Subcutaneous adipose tissue (tissue), 4 donors: ENCODE results near the gene ALDH1L1. TPM values are rescaled to one million over a fixed set of nuclear protein-coding genes. Genes with fewer than 3 reads are reported as not detected.

Experiments used
- CTCF ChIP-seq: fragments of 450-650 bp; IDR thresholded peaks from one replicate; pipeline ENCODE4 v1.5.1; 2016; ENCODE audit warnings: low read depth, mild to moderate bottlenecking, control low read depth, antibody characterized with exemption, moderate library complexity
- total RNA-seq, 4 donors: library from RNA; depleted of rRNA; stranded (reverse); fragments of >200 nt; gene quantifications; one replicate each; pipeline ENCODE4 v1.1.0, GENCODE V29; 2016

Gene ALDH1L1
- total RNA-seq, 4 donors from 2014 or later = 63.4 to 281 (median 73.8) TPM

- TF ChIP-seq CTCF = no peak
These were observed 21.4 kb downstream of the ALDH1L1 start for GRCh38 chr3:126158912-126159454.

GRCh38 chr3:126158016-126158911 is 22.1 kb downstream of the ALDH1L1 start:
- TF ChIP-seq CTCF = no peak

GRCh38 chr3:126157083-126157768 is 23.2 kb downstream of the ALDH1L1 start:
- TF ChIP-seq CTCF = no peak

DNA sequence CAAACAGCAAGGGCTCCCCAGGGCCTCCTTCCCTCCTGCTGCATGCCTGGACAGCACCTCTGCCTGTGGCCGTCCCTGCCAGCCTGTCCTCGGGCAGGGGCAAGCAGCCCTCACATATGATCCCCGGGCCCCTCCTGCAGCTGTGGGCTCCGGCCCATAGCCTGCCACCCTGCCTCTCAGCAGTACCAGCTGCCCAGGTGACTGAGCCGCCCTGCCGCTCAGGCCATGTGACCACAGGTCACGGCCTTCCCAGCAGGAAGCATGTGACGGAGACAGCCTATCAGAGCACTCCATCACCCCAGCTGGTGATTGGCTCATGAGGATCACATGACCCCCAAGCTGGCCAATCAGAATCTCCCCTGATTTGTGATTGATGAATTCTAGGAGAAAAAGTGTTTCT is 23.9 kb downstream of the ALDH1L1 start:
- TF ChIP-seq CTCF = no peak

DNA sequence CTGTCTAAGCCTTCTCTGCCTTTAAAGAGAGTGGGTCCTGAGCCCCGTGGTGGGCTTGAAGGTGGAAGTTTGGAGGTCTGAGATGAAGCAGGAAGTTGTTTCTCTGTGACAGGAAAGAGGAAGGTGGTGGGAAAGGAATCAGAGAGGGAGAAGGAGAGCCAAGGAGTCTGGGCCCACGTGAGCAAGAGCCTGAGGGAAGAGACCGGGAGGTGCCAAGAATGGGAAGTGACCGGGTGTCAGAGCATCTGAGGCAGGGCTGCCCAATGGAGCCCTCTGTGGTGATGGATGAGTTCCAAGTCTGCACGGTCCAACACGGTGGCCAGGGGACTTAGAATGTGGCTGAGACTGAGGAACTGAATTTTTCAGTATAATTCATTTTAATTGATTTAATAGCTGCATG is 24.6 kb downstream of the ALDH1L1 start:
- TF ChIP-seq CTCF = no peak

- TF ChIP-seq CTCF = no peak
These were observed 25.1 kb downstream of the ALDH1L1 start for GRCh38 chr3:126155280-126155640.
